Body of pancreas (tissue), 4 donors: ENCODE results near the gene ALG6. TPM values are rescaled to one million over a fixed set of nuclear protein-coding genes. Genes with fewer than 3 reads are reported as not detected.

Source experiments
- ATAC-seq: fragments of 150-250 bp; one replicate; pipeline ENCODE4 v1.9.1; 2016
- DNase-seq, 4 donors: peaks; one replicate each; pipeline ENCODE4 v3.0.0-alpha.2; 2019
- H3K27ac ChIP-seq, 4 donors: fragments of 200-600 bp; sonication (generic); 1 replicate in 3 of 4; 2 replicates in 1 of 4; pipeline versions ENCODE4 v1.5.1 to v1.6.1; 2016 to 2019; ENCODE audit warnings: mild to moderate bottlenecking in 1 of 4, mixed read lengths in 1 of 4, moderate library complexity in 1 of 4
- H3K27me3 ChIP-seq, 2 donors: fragments of 200-600 bp; sonication (generic); one replicate each; pipeline ENCODE4 v1.6.0; 2016; ENCODE audit warnings: mild to moderate bottlenecking in 1 of 2
- H3K36me3 ChIP-seq, 2 donors: fragments of 200-600 bp; sonication (generic); replicated peaks in 1 of 2; 2 replicates each; pipeline ENCODE4 v1.5.1; 2016; ENCODE audit warnings: low read depth in 2 of 2; ENCODE audit not compliant: insufficient read depth in 1 of 2
- H3K4me1 ChIP-seq: fragments of 200-600 bp; sonication (generic); one replicate; pipeline ENCODE4 v1.6.0; 2016
- H3K4me3 ChIP-seq, 2 donors: fragments of 200-600 bp; sonication (generic); 1 replicate in 1 of 2; 2 replicates in 1 of 2; pipeline ENCODE4 v1.5.1; 2016 to 2019
- H3K9me3 ChIP-seq, 3 donors: fragments of 200-600 bp; sonication (generic); 1 replicate in 2 of 3; 2 replicates in 1 of 3; pipeline ENCODE4 v1.5.1; 2016
- POLR2A ChIP-seq, 3 donors: fragments of 450-650 bp; IDR thresholded peaks; one replicate each; pipeline ENCODE4 v1.6.1; 2016; ENCODE audit warnings: antibody characterized with exemption in 3 of 3, mild to moderate bottlenecking in 2 of 3
- WGBS, 2 donors: methylation state at CpG; one replicate each; pipeline ENCODE4 v1.1.5; 2017; 5-methylcytosine and 5-hydroxymethylcytosine counted together
- intact Hi-C: fragments of 100-400 bp; cut with DNase I; formaldehyde crosslinking; loops from one replicate; pipeline ENCODE4 v1.15.1; 2023
- total RNA-seq, 2 donors: library from RNA; depleted of rRNA; stranded (reverse); fragments of >200 nt; gene quantifications; one replicate each; pipeline ENCODE4 v1.1.0, GENCODE V29; 2016
- TF ChIP-seq, protein P1 (sequence below), 7 experiments: fragments of 450-650 bp in 4 of 7; fragments of 200-600 bp in 3 of 7; sonication (generic) in 3 of 7; IDR thresholded peaks; one replicate each; pipeline ENCODE4 v1.5.1; 2016 to 2019; ENCODE audit warnings: antibody characterized with exemption in 7 of 7

ALG6 gene
- 10 to 100 TPM in 1 of 2 donors, 1 to 10 TPM in 1; 2.3 to 15.6 TPM for total RNA-seq

- Histone ChIP-seq H3K4me3 (peak within 1 kb of the TSS; percentile 45 to 55), H3K9me3 (no peaks in the 10 kb centered on the region), H3K27ac (peak within 1 kb of the TSS; percentile 41 to 83 (median 76)), H3K4me1 (peaks cover 12% of the 10 kb centered on the region), H3K36me3 (peaks cover 0 to 2% of the 10 kb centered on the region in 2 donors), H3K27me3 (no peaks in the 10 kb centered on the region)
- intact Hi-C loops, result no loop called here
- 1% methylated on average over 12 to 71 of the region's 77 CpGs for WGBS, 2 donors
- TF ChIP-seq, protein P1, sequence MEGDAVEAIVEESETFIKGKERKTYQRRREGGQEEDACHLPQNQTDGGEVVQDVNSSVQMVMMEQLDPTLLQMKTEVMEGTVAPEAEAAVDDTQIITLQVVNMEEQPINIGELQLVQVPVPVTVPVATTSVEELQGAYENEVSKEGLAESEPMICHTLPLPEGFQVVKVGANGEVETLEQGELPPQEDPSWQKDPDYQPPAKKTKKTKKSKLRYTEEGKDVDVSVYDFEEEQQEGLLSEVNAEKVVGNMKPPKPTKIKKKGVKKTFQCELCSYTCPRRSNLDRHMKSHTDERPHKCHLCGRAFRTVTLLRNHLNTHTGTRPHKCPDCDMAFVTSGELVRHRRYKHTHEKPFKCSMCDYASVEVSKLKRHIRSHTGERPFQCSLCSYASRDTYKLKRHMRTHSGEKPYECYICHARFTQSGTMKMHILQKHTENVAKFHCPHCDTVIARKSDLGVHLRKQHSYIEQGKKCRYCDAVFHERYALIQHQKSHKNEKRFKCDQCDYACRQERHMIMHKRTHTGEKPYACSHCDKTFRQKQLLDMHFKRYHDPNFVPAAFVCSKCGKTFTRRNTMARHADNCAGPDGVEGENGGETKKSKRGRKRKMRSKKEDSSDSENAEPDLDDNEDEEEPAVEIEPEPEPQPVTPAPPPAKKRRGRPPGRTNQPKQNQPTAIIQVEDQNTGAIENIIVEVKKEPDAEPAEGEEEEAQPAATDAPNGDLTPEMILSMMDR (IDR thresholded peaks at IDR 0.05), result peak in 3 of 7 experiments; percentile 22 to 30 (median 25)
- TF ChIP-seq POLR2A (IDR thresholded peaks at IDR 0.05), result peak; percentile 68 to 80 (median 77)
- DNase-seq, result peak; percentile 94 to 97 (median 96)
- ATAC-seq, result peak; percentile 98
Observed at GRCh38 chr1:63367215-63368103, at the start of gene ALG6. TSS of gene ALG6 (plus strand) at chr1:63367627. CDS start at chr1:63370978, 3,351 bp downstream.

GRCh38 chr1:63317817-63318152 lies 49.6 kb upstream of the ALG6 start:
- Histone ChIP-seq H3K9me3 (no peaks in the 10 kb centered on the region), H3K4me3 (no peak overlapping the region), H3K4me1 (peaks cover 42% of the 10 kb centered on the region), H3K27ac (no peak overlapping the region), H3K27me3 (peaks cover 8 to 63% of the 10 kb centered on the region in 2 donors), H3K36me3 (no peaks in the 10 kb centered on the region)
- ATAC-seq (no peak), DNase-seq (no peak)
- no peak for TF ChIP-seq POLR2A (IDR thresholded peaks at IDR 0.05)
- intact Hi-C loops, result no loop called here
- WGBS, 2 donors, result 9 to 14% methylated on average over 14 of the region's 14 CpGs

DNA sequence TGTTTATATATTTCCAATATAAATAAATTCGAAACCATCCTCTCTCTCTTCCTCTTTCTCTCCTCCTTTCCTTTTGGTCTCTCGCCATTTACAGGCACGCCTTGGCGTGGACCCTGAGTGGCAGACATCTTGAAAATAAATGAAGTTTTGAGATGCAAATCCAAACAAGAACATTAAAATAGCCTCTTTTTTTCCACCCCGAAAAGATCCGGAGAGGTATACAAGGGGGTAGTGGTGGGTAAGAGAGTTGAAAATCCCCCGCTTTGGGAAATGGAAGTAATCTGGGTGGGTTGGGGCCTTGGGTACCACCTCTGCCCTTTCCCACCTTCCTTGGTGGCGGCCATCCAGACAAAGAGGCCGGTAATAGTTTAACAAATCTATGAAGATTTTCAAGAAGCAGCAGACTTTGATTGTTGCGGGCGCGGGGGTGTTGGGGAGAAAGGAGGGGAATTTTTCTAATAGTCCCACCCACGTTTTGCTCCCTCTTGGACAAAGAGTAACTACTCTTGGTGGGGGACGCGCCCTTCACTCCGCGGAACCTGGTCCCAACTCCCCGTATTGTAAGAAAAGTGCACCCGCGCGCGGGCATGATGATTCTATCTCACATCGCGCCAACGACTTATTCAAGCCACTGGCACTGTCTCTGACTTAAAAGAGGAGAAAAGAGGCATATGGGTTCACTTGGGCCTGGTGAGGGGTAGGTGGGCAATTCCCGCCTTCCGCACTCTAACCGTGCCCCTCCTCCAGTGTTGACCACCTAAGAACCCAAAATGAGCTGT lies 49.0 kb upstream of the ALG6 start:
- Histone ChIP-seq H3K27ac (no peak overlapping the region), H3K27me3 (peaks cover 8 to 69% of the 10 kb centered on the region in 2 donors), H3K9me3 (no peaks in the 10 kb centered on the region), H3K4me3 (no peak overlapping the region), H3K4me1 (peaks cover 45% of the 10 kb centered on the region), H3K36me3 (no peaks in the 10 kb centered on the region)
- WGBS, 2 donors, result 18% methylated on average over 24 to 28 of the region's 28 CpGs
- ATAC-seq, result no peak
- TF ChIP-seq, protein P1 (IDR thresholded peaks at IDR 0.05), result no peak
- TF ChIP-seq POLR2A (IDR thresholded peaks at IDR 0.05), result no peak
- intact Hi-C loops, result no loop called here
- no peak for DNase-seq

- WGBS, 2 donors, result 7 to 12% methylated on average over 36 to 47 of the region's 60 CpGs
- intact Hi-C loops, result no loop called here
- peaks cover 13 to 79% of the 10 kb centered on the region in 2 donors for H3K27me3 ChIP-seq
Observed at GRCh38 chr1:63319046-63320021, 48.1 kb upstream of the ALG6 start.

More at GRCh38 chr1:63319046-63320021, 48.1 kb upstream of the ALG6 start:
- no peak for TF ChIP-seq POLR2A (IDR thresholded peaks at IDR 0.05)
- TF ChIP-seq, protein P1 (IDR thresholded peaks at IDR 0.05), result no peak
- peaks cover 50% of the 10 kb centered on the region for H3K4me1 ChIP-seq
- no peak overlapping the region for H3K27ac ChIP-seq
- no peak overlapping the region for H3K4me3 ChIP-seq
- H3K9me3 ChIP-seq, result no peaks in the 10 kb centered on the region
- DNase-seq, result peak in 1 of 4 donors; percentile 14
- no peaks in the 10 kb centered on the region for H3K36me3 ChIP-seq
- ATAC-seq, result no peak
